MM.1S (cell line): ENCODE results near the gene PNMA1.

Experiments used
- DNase-seq: peaks from one replicate; pipeline ENCODE4 v3.0.0-alpha.2; 2015
- H2AFZ ChIP-seq: fragments of 300-600 bp; sonication (generic); 2 replicates; pipeline ENCODE4 v1.6.0; 2016; ENCODE audit warnings: antibody characterized with exemption, low read length
- H3F3A ChIP-seq: fragments of 300-600 bp; sonication (generic); 2 replicates; pipeline ENCODE4 v1.6.1; 2016; ENCODE audit warnings: mild to moderate bottlenecking, antibody characterized with exemption, low read length, moderate library complexity, mixed read lengths; ENCODE audit not compliant: insufficient read depth
- H3K27ac ChIP-seq: fragments of 300-600 bp; sonication (generic); 2 replicates; pipeline ENCODE4 v1.5.1; 2016; ENCODE audit warnings: mild to moderate bottlenecking, low read length
- H3K27me3 ChIP-seq: fragments of 300-600 bp; sonication (generic); replicated peaks from 2 replicates; pipeline ENCODE4 v1.6.0; 2016; ENCODE audit warnings: low read length; ENCODE audit not compliant: insufficient read depth
- H3K36me3 ChIP-seq: fragments of 300-600 bp; sonication (generic); replicated peaks from 2 replicates; pipeline ENCODE4 v1.6.1; 2016; ENCODE audit warnings: mild to moderate bottlenecking, low read length, mixed read lengths; ENCODE audit not compliant: insufficient read depth
- H3K4me1 ChIP-seq: fragments of 300-600 bp; sonication (generic); 2 replicates; pipeline ENCODE4 v1.6.1; 2016; ENCODE audit warnings: low read length, mixed read lengths
- H3K4me2 ChIP-seq: fragments of 300-600 bp; sonication (generic); 2 replicates; pipeline ENCODE4 v1.6.0; 2016; ENCODE audit warnings: low read depth, low read length
- H3K4me3 ChIP-seq: fragments of 300-600 bp; sonication (generic); 2 replicates; pipeline ENCODE4 v1.5.1; 2016; ENCODE audit warnings: low read length, mixed read lengths
- H3K79me2 ChIP-seq: fragments of 300-600 bp; sonication (generic); 2 replicates; pipeline ENCODE4 v1.6.1; 2016; ENCODE audit warnings: mixed run types, low read length, mixed read lengths
- H3K9ac ChIP-seq: fragments of 300-600 bp; sonication (generic); 2 replicates; pipeline ENCODE4 v1.6.1; 2016; ENCODE audit warnings: low read length, mixed read lengths
- H3K9me2 ChIP-seq: fragments of 300-600 bp; sonication (generic); replicated peaks from 2 replicates; pipeline ENCODE4 v1.6.1; 2016; ENCODE audit warnings: mild to moderate bottlenecking, low read length, mixed read lengths; ENCODE audit not compliant: insufficient read depth
- H3K9me3 ChIP-seq: fragments of 300-600 bp; sonication (generic); replicated peaks from 2 replicates; pipeline ENCODE4 v1.6.1; 2016; ENCODE audit warnings: mild to moderate bottlenecking, low read length, mixed read lengths; ENCODE audit not compliant: insufficient read depth
- H4K20me1 ChIP-seq: fragments of 300-600 bp; sonication (generic); 2 replicates; pipeline ENCODE4 v1.6.1; 2016; ENCODE audit warnings: mild to moderate bottlenecking, low read length, moderate library complexity, mixed read lengths; ENCODE audit not compliant: insufficient read depth
- EZH2 ChIP-seq: fragments of 300-600 bp; sonication (generic); optimal IDR thresholded peaks from 2 replicates; pipeline ENCODE3; 2017; ENCODE audit warnings: low read depth, mild to moderate bottlenecking, antibody characterized with exemption, low read length, mixed read lengths
- EZH2phosphoT487 ChIP-seq: fragments of 300-600 bp; sonication (generic); IDR thresholded peaks from 2 replicates; pipeline ENCODE4 v1.6.1; 2018; ENCODE audit warnings: antibody characterized with exemption, low read length
- TF ChIP-seq, protein P1 (sequence below): fragments of 300-600 bp; sonication (generic); IDR thresholded peaks from 2 replicates; pipeline ENCODE4 v1.5.1; 2016; ENCODE audit warnings: antibody characterized with exemption, low read length, mixed read lengths

The PNMA1 gene

GRCh38 chr14:73741876-73742519 is 27.8 kb upstream of the PNMA1 start:
- Histone ChIP-seq H4K20me1 (peaks cover 14% of the 10 kb centered on the region), H3K9ac (no peak overlapping the region), H3K27ac (no peak overlapping the region), H3K9me2 (no peaks in the 10 kb centered on the region), H3K79me2 (peaks cover 83% of the 10 kb centered on the region), H3K4me3 (no peak overlapping the region), H3F3A (no peaks in the 10 kb centered on the region; the same call in 1 of the 2 replicates), H3K9me3 (no peaks in the 10 kb centered on the region), H3K4me2 (peak overlapping the region; percentile 66), H2AFZ (no peak overlapping the region), H3K27me3 (no peaks in the 10 kb centered on the region), H3K36me3 (no peaks in the 10 kb centered on the region), H3K4me1 (peaks cover 40% of the 10 kb centered on the region)
- no peak for DNase-seq
- TF ChIP-seq, protein P1, sequence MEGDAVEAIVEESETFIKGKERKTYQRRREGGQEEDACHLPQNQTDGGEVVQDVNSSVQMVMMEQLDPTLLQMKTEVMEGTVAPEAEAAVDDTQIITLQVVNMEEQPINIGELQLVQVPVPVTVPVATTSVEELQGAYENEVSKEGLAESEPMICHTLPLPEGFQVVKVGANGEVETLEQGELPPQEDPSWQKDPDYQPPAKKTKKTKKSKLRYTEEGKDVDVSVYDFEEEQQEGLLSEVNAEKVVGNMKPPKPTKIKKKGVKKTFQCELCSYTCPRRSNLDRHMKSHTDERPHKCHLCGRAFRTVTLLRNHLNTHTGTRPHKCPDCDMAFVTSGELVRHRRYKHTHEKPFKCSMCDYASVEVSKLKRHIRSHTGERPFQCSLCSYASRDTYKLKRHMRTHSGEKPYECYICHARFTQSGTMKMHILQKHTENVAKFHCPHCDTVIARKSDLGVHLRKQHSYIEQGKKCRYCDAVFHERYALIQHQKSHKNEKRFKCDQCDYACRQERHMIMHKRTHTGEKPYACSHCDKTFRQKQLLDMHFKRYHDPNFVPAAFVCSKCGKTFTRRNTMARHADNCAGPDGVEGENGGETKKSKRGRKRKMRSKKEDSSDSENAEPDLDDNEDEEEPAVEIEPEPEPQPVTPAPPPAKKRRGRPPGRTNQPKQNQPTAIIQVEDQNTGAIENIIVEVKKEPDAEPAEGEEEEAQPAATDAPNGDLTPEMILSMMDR, result no peak
- TF ChIP-seq EZH2 (no peak), EZH2phosphoT487 (no peak)

GRCh38 chr14:73741386-73741875 is 27.2 kb upstream of the PNMA1 start:
- H3F3A ChIP-seq, result no peaks in the 10 kb centered on the region; the same call in 1 of the 2 replicates
- no peak overlapping the region for H3K27ac ChIP-seq
- no peaks in the 10 kb centered on the region for H3K27me3 ChIP-seq
- no peak overlapping the region for H3K4me3 ChIP-seq
- no peaks in the 10 kb centered on the region for H3K36me3 ChIP-seq
- TF ChIP-seq, protein P1, result no peak
- TF ChIP-seq EZH2 (no peak), EZH2phosphoT487 (no peak)
- no peak overlapping the region for H3K9ac ChIP-seq
- DNase-seq, result no peak
- H3K4me2 ChIP-seq, result peak overlapping the region; percentile 66
- no peak overlapping the region for H2AFZ ChIP-seq
- H4K20me1 ChIP-seq, result peaks cover 14% of the 10 kb centered on the region
- H3K79me2 ChIP-seq, result peaks cover 77% of the 10 kb centered on the region
- peaks cover 40% of the 10 kb centered on the region for H3K4me1 ChIP-seq
- H3K9me2 ChIP-seq, result no peaks in the 10 kb centered on the region
- H3K9me3 ChIP-seq, result no peaks in the 10 kb centered on the region

GRCh38 chr14:73740618-73741326 is 26.6 kb upstream of the PNMA1 start:
- H3K4me3 ChIP-seq, result no peak overlapping the region
- no peak overlapping the region for H3K9ac ChIP-seq
- H2AFZ ChIP-seq, result no peak overlapping the region
- DNase-seq, result no peak
- H3K9me2 ChIP-seq, result no peaks in the 10 kb centered on the region
- H4K20me1 ChIP-seq, result peaks cover 11% of the 10 kb centered on the region
- H3K4me2 ChIP-seq, result peak overlapping the region; percentile 66; the same call in 1 of the 2 replicates
- H3K36me3 ChIP-seq, result no peaks in the 10 kb centered on the region
- H3F3A ChIP-seq, result no peaks in the 10 kb centered on the region; the same call in 1 of the 2 replicates
- no peaks in the 10 kb centered on the region for H3K27me3 ChIP-seq
- H3K4me1 ChIP-seq, result peaks cover 40% of the 10 kb centered on the region
- H3K27ac ChIP-seq, result no peak overlapping the region
- H3K9me3 ChIP-seq, result no peaks in the 10 kb centered on the region
- H3K79me2 ChIP-seq, result peaks cover 71% of the 10 kb centered on the region
- TF ChIP-seq, protein P1, result no peak
- TF ChIP-seq EZH2 (no peak), EZH2phosphoT487 (no peak)
